ENCODE measurements around the gene PROK2.
A peak's percentile ranks its signal among the peaks of the same experiment; 100 is the strongest.

The PROK2 gene
- total RNA-seq = 0 to 1.9 (median 0.87) reads per million in 3 donors

DNA sequence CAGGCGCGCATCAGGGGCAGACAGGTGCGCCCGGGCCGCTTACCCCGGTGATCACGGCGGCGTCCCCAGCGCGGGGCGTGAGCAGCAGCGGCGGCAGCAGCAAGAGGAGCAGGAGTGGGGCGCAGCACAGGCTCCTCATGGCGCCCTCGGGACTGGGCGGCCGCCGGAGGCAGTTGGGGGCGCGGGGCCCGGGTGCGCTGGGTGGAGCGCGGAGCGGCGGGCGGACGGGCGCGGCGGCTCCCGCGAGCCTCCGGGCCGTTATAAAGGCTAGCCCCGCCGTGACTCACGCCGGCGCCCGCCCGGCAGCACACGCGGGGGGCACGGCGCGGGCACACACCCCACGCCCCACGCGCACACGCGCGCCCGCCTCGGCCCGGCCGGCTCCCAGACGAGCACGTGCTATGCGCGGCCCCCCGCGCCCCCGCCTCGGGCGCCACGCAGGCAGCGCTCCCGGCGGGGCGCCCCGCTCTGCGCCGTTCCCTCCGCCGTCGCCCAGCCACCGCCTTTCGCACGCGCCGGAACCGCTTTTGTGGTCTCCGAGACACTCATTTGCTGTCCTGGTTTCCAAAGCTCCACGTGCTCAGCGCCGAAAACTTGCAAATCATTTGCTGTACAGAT is at the start of gene PROK2:
TSS of gene PROK2 (minus strand) at position 235 of the 618 bp plus-strand sequence. CDS start at position 139, 96 bp downstream.
- DNase-seq = peak in 1 of 3 donors; percentile 10
- Histone ChIP-seq H3K36me3 (ENCODE audit: control insufficient read depth, insufficient read depth, low read length) (no peaks in the 10 kb centered on the region), H3K4me3 (ENCODE audit: insufficient read depth, low read depth, low read length, poor library complexity, severe bottlenecking) (peak within 1 kb of the TSS; percentile 46), H3K27me3 (replicated peaks; ENCODE audit: control insufficient read depth, insufficient read depth, low read length, poor library complexity, severe bottlenecking) (peaks cover 32% of the 10 kb centered on the region), H3K27ac (ENCODE audit: insufficient read depth, low read length, poor library complexity, severe bottlenecking) (no peak within 1 kb of the TSS), H3K9me3 (ENCODE audit: control insufficient read depth, low read length) (no peaks in the 10 kb centered on the region), H3K4me1 (ENCODE audit: control insufficient read depth, insufficient read depth, low read length, poor library complexity, severe bottlenecking) (peaks cover 13% of the 10 kb centered on the region)

DNA sequence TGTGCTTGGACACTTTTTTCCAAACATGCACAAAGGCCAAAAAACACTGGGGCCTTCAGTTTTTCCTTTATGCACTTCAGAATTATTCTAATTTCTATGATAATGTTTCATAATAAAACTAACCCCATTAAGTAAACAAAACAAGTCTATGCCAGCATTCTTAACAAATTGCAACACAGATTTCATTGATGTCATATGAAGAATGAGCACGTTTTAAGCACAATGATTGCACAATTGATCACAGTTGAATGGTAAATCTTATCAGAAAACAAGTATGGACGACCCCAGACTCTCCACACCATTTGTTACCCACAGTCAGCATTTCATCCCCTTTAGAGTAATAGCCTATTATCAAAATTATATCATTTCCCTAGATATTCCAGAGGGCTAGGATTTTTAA is 46.7 kb upstream of the PROK2 start:
- Histone ChIP-seq H3K27me3 (replicated peaks; ENCODE audit: control insufficient read depth, insufficient read depth, low read length, poor library complexity, severe bottlenecking) (no peaks in the 10 kb centered on the region), H3K4me3 (ENCODE audit: insufficient read depth, low read depth, low read length, poor library complexity, severe bottlenecking) (no peak overlapping the region), H3K4me1 (ENCODE audit: control insufficient read depth, insufficient read depth, low read length, poor library complexity, severe bottlenecking) (no peaks in the 10 kb centered on the region), H3K36me3 (ENCODE audit: control insufficient read depth, insufficient read depth, low read length) (no peaks in the 10 kb centered on the region), H3K27ac (ENCODE audit: insufficient read depth, low read length, poor library complexity, severe bottlenecking) (no peak overlapping the region), H3K9me3 (ENCODE audit: control insufficient read depth, low read length) (no peaks in the 10 kb centered on the region)
- no peak for DNase-seq

GRCh38 chr3:71825551-71826283 is 40.8 kb upstream of the PROK2 start:
- DNase-seq = no peak
- no peaks in the 10 kb centered on the region for H3K36me3 ChIP-seq (ENCODE audit: control insufficient read depth, insufficient read depth, low read length)
- no peaks in the 10 kb centered on the region for H3K4me1 ChIP-seq (ENCODE audit: control insufficient read depth, insufficient read depth, low read length, poor library complexity, severe bottlenecking)
- H3K27ac ChIP-seq (ENCODE audit: insufficient read depth, low read length, poor library complexity, severe bottlenecking) = no peak overlapping the region
- H3K4me3 ChIP-seq (ENCODE audit: insufficient read depth, low read depth, low read length, poor library complexity, severe bottlenecking) = no peak overlapping the region
- H3K9me3 ChIP-seq (ENCODE audit: control insufficient read depth, low read length) = no peaks in the 10 kb centered on the region
- no peaks in the 10 kb centered on the region for H3K27me3 ChIP-seq (replicated peaks; ENCODE audit: control insufficient read depth, insufficient read depth, low read length, poor library complexity, severe bottlenecking)

DNA sequence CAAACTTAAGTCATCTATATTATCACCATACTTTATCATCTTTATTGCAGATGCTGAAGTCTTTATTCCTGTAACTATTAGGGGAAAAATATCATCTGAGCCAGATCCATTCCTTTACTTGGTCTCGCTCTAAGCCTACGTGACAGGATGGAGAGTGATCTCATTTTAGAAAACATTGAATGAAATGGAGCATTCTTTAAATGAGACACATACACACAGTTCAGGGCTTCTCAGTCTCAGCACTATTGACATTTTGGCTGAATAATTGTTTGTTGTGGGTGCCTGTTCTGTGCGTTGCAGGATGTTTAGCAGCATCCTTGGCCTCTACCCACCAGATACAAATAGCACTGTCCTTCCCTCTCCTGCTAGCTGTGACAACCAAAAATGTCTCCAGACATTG is 36.2 kb upstream of the PROK2 start:
- no peaks in the 10 kb centered on the region for H3K9me3 ChIP-seq (ENCODE audit: control insufficient read depth, low read length)
- DNase-seq = no peak
- no peaks in the 10 kb centered on the region for H3K4me1 ChIP-seq (ENCODE audit: control insufficient read depth, insufficient read depth, low read length, poor library complexity, severe bottlenecking)
- no peaks in the 10 kb centered on the region for H3K36me3 ChIP-seq (ENCODE audit: control insufficient read depth, insufficient read depth, low read length)
- H3K27ac ChIP-seq (ENCODE audit: insufficient read depth, low read length, poor library complexity, severe bottlenecking) = no peak overlapping the region
- H3K27me3 ChIP-seq (replicated peaks; ENCODE audit: control insufficient read depth, insufficient read depth, low read length, poor library complexity, severe bottlenecking) = no peaks in the 10 kb centered on the region
- no peak overlapping the region for H3K4me3 ChIP-seq (ENCODE audit: insufficient read depth, low read depth, low read length, poor library complexity, severe bottlenecking)

DNA sequence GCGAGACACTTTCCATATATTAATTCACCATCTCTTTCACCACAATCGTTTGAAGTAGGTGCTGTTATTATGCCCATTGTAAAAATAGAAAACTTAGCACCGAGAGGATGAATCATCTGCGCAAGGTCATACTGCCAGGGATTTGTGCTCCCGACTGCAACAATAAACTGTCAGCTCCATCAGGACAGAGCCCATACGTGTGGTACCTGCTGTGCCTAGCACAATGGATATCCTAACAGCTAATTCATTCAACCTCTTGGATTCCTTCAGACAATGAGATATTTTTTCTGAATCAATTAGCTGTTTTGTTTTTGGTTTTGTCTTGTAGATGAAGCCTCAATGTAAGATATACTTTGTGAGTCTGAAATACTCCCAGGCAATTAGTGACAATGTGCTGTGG is 32.3 kb upstream of the PROK2 start:
- DNase-seq = no peak
- Histone ChIP-seq H3K4me1 (ENCODE audit: control insufficient read depth, insufficient read depth, low read length, poor library complexity, severe bottlenecking) (no peaks in the 10 kb centered on the region), H3K9me3 (ENCODE audit: control insufficient read depth, low read length) (no peaks in the 10 kb centered on the region), H3K27ac (ENCODE audit: insufficient read depth, low read length, poor library complexity, severe bottlenecking) (no peak overlapping the region), H3K4me3 (ENCODE audit: insufficient read depth, low read depth, low read length, poor library complexity, severe bottlenecking) (no peak overlapping the region), H3K36me3 (ENCODE audit: control insufficient read depth, insufficient read depth, low read length) (no peaks in the 10 kb centered on the region), H3K27me3 (replicated peaks; ENCODE audit: control insufficient read depth, insufficient read depth, low read length, poor library complexity, severe bottlenecking) (no peaks in the 10 kb centered on the region)

DNA sequence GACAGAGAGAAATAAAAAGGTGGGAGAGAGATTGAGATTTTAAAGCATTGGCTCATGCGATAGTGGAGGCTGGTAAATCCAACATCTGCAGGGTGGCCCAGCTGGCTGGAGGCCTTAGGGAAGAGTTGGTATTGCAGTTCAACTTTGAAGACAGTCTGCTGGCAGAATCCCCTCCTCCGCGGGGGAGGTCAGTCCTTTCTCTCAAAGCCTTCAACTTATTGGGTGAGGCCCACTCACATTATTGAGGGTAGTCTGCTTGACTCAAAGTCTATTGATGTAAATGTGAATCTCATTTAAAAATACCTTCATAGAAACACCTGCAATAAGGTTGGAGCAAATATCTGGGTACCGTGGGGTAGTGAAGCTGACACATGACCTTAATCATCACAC is 31.8 kb upstream of the PROK2 start:
- Histone ChIP-seq H3K4me1 (ENCODE audit: control insufficient read depth, insufficient read depth, low read length, poor library complexity, severe bottlenecking) (no peaks in the 10 kb centered on the region), H3K9me3 (ENCODE audit: control insufficient read depth, low read length) (no peaks in the 10 kb centered on the region), H3K36me3 (ENCODE audit: control insufficient read depth, insufficient read depth, low read length) (no peaks in the 10 kb centered on the region), H3K4me3 (ENCODE audit: insufficient read depth, low read depth, low read length, poor library complexity, severe bottlenecking) (no peak overlapping the region), H3K27me3 (replicated peaks; ENCODE audit: control insufficient read depth, insufficient read depth, low read length, poor library complexity, severe bottlenecking) (no peaks in the 10 kb centered on the region), H3K27ac (ENCODE audit: insufficient read depth, low read length, poor library complexity, severe bottlenecking) (no peak overlapping the region)
- no peak for DNase-seq

DNA sequence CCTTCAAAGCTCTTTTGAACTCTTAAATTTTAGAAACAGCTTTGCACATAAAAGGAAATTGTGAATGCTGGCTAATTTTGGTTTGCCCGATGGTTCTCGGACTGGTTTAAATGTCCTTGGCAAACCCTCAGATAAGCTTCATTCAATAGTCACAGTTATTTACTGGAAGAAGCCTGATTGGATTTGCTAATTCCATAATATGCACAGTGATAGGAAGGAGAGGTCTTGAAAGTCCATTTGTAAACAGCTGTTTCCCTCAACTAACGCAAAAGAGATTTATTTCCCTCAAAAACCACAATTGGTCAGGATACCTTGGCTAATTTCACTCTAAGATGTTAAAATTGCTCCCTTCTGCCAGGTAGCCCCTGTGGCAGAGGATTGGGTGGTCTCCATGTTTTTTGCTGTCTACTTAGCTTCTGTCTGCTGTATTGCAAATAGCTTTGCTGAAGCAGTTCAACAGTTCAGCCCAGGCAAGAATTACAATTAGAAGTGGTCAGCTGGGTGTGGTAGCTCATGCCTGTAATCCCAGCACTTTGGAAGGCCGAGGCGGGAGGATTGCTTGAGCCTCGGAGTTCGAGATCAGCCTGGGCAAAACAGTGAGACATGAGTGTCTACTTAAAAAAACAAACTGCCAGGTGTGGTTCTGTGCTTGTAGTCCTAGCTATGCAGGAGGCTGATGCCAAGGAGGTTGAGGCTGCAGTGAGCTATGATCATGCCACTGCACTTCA is 30.6 kb upstream of the PROK2 start:
- Histone ChIP-seq H3K36me3 (ENCODE audit: control insufficient read depth, insufficient read depth, low read length) (no peaks in the 10 kb centered on the region), H3K27me3 (replicated peaks; ENCODE audit: control insufficient read depth, insufficient read depth, low read length, poor library complexity, severe bottlenecking) (no peaks in the 10 kb centered on the region), H3K27ac (ENCODE audit: insufficient read depth, low read length, poor library complexity, severe bottlenecking) (no peak overlapping the region), H3K9me3 (ENCODE audit: control insufficient read depth, low read length) (no peaks in the 10 kb centered on the region), H3K4me3 (ENCODE audit: insufficient read depth, low read depth, low read length, poor library complexity, severe bottlenecking) (no peak overlapping the region), H3K4me1 (ENCODE audit: control insufficient read depth, insufficient read depth, low read length, poor library complexity, severe bottlenecking) (no peaks in the 10 kb centered on the region)
- no peak for DNase-seq

DNA sequence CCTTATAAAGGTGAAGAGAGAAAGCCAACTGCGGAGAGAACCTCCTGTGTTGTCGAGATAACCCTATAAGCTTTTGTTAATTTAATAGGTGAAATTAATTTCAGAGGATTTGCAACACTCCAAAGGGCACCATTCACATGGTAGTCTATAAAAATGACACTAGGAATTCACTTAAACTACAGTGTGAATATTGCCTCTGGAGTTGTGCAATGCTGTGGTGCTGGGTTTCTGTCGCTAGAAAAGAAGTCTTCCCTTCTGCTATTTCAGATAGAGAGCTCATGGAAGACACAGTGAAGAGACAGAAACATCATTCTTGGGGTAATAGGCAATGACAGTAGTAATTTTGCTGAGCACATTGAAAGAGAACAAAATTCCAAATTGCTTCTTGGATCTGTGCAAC is 28.8 kb upstream of the PROK2 start:
- no peak overlapping the region for H3K4me3 ChIP-seq (ENCODE audit: insufficient read depth, low read depth, low read length, poor library complexity, severe bottlenecking)
- no peaks in the 10 kb centered on the region for H3K9me3 ChIP-seq (ENCODE audit: control insufficient read depth, low read length)
- DNase-seq = no peak
- H3K27ac ChIP-seq (ENCODE audit: insufficient read depth, low read length, poor library complexity, severe bottlenecking) = no peak overlapping the region
- no peaks in the 10 kb centered on the region for H3K4me1 ChIP-seq (ENCODE audit: control insufficient read depth, insufficient read depth, low read length, poor library complexity, severe bottlenecking)
- H3K36me3 ChIP-seq (ENCODE audit: control insufficient read depth, insufficient read depth, low read length) = no peaks in the 10 kb centered on the region
- H3K27me3 ChIP-seq (replicated peaks; ENCODE audit: control insufficient read depth, insufficient read depth, low read length, poor library complexity, severe bottlenecking) = no peaks in the 10 kb centered on the region

- Histone ChIP-seq H3K9me3 (ENCODE audit: control insufficient read depth, low read length) (no peaks in the 10 kb centered on the region), H3K27ac (ENCODE audit: insufficient read depth, low read length, poor library complexity, severe bottlenecking) (no peak overlapping the region), H3K27me3 (replicated peaks; ENCODE audit: control insufficient read depth, insufficient read depth, low read length, poor library complexity, severe bottlenecking) (no peaks in the 10 kb centered on the region), H3K4me3 (ENCODE audit: insufficient read depth, low read depth, low read length, poor library complexity, severe bottlenecking) (no peak overlapping the region), H3K36me3 (ENCODE audit: control insufficient read depth, insufficient read depth, low read length) (no peaks in the 10 kb centered on the region), H3K4me1 (ENCODE audit: control insufficient read depth, insufficient read depth, low read length, poor library complexity, severe bottlenecking) (no peaks in the 10 kb centered on the region)
- DNase-seq = no peak
Measured at GRCh38 chr3:71813073-71813472, 28.1 kb upstream of the PROK2 start.

DNA sequence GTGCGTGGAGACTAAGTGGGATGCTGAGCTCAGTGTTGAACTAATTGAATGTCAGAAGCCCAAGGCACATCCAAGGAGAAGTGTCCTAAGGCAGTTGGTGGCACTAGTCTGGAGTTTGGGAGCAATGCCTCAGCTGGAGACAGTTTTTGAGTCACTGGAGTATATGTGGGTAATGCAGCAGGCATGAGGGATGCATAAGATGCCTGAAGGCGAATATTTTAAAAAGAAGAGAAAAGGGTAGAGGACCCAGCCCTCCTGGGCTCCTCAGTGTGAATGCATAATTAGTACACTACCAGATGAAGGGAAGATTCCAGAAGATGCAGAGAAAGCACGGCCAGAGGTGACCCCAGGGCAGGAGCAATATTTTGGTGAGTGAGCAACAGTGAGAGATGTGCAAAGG is 25.1 kb upstream of the PROK2 start:
- no peaks in the 10 kb centered on the region for H3K27me3 ChIP-seq (replicated peaks; ENCODE audit: control insufficient read depth, insufficient read depth, low read length, poor library complexity, severe bottlenecking)
- no peaks in the 10 kb centered on the region for H3K4me1 ChIP-seq (ENCODE audit: control insufficient read depth, insufficient read depth, low read length, poor library complexity, severe bottlenecking)
- no peaks in the 10 kb centered on the region for H3K9me3 ChIP-seq (ENCODE audit: control insufficient read depth, low read length)
- no peak for DNase-seq
- no peak overlapping the region for H3K27ac ChIP-seq (ENCODE audit: insufficient read depth, low read length, poor library complexity, severe bottlenecking)
- no peak overlapping the region for H3K4me3 ChIP-seq (ENCODE audit: insufficient read depth, low read depth, low read length, poor library complexity, severe bottlenecking)
- no peaks in the 10 kb centered on the region for H3K36me3 ChIP-seq (ENCODE audit: control insufficient read depth, insufficient read depth, low read length)
